ENCODE data around the gene TRAF3IP1.

DNA sequence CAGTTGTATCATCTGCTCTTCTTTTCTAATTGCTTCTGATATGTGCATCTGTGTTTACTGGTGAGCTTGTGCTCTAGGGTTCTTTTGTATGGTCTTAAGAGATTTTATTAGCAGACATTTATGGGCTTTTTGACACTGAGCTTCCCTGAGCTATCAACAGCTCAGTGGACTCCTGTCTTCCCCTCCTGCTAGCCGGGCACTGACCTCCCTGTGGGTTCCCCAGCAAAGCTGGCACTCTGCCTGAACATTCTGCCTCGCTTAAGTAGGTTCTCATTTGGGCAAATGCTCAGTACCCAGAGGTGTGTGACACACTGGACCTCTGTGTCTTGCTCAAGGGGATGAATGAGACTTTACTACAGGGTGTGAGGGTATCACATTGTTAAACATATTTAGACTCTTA, 15.8 kb downstream of the TRAF3IP1 start:
- TF ChIP-seq SPI1 (IDR thresholded peaks at IDR 0.05; ENCODE audit: low read depth, low read length) (no peak), POLR2A (IDR thresholded peaks at IDR 0.05; ENCODE audit: low read depth, low read length) (no peak), POLR2AphosphoS5 (IDR thresholded peaks at IDR 0.05; ENCODE audit: low read depth, low read length) (no peak), TAF1 (IDR thresholded peaks at IDR 0.05; ENCODE audit: low read depth, low read length) (no peak), PAX5 (IDR thresholded peaks at IDR 0.05; ENCODE audit: insufficient read depth, low read length, severe bottlenecking) (no peak)
